ENCODE data around the gene CFAP74.

- TF ChIP-seq CTCF (IDR thresholded peaks at IDR 0.05 in 4 of 5, conservative IDR thresholded peaks at IDR 0.05 in 1 of 5) (no peak), POLR2A (IDR thresholded peaks at IDR 0.05) (no peak)
Measured at GRCh38 chr1:2043886-2044285, 40.3 kb upstream of the CFAP74 start.
